T-helper 2 cell treated with Interferon-gamma antibody and Interleukin-4, amounts not matched to agents 5 μg/mL and 100 μg/mL, for 36 hours (primary cell): ENCODE results near the gene CMTM2.

Source experiments
- DNase-seq: peaks from one replicate; pipeline ENCODE4 v3.0.0; 2021; ENCODE audit warnings: low spot score
- H3K27ac Mint-ChIP-seq: one replicate; pipeline ENCODE4 v1.8.0; 2021; ENCODE audit warnings: mild to moderate bottlenecking, mixed read lengths
- H3K27me3 Mint-ChIP-seq: one replicate; pipeline ENCODE4 v1.8.0; 2021; ENCODE audit warnings: low read depth, mixed read lengths
- H3K36me3 Mint-ChIP-seq: one replicate; pipeline ENCODE4 v1.8.0; 2021; ENCODE audit warnings: low read depth, mixed read lengths
- H3K4me1 Mint-ChIP-seq: one replicate; pipeline ENCODE4 v1.8.0; 2021; ENCODE audit warnings: low read depth, mixed read lengths
- H3K4me3 Mint-ChIP-seq: one replicate; pipeline ENCODE4 v1.8.0; 2022; ENCODE audit warnings: mild to moderate bottlenecking, moderate library complexity, mixed read lengths
- H3K9me3 Mint-ChIP-seq: one replicate; pipeline ENCODE4 v1.8.0; 2021; ENCODE audit warnings: mixed read lengths

The CMTM2 gene

GRCh38 chr16:66578651-66579531 is at the start of gene CMTM2:
Gene CMTM2 (plus strand): TSS chr16:66579463. CDS start chr16:66579608, 145 bp downstream.
- no peak within 1 kb of the TSS for H3K27ac Mint-ChIP-seq
- no peaks in the 10 kb centered on the region for H3K9me3 Mint-ChIP-seq

GRCh38 chr16:66529475-66529874 is 49.8 kb upstream of the CMTM2 start:
- Mint-ChIP-seq H3K36me3 (peaks cover 25% of the 10 kb centered on the region), H3K4me1 (peaks cover 38% of the 10 kb centered on the region), H3K4me3 (no peak overlapping the region), H3K27me3 (no peaks in the 10 kb centered on the region), H3K9me3 (no peaks in the 10 kb centered on the region), H3K27ac (no peak overlapping the region)
- DNase-seq, result no peak

More at GRCh38 chr16:66578651-66579531, at the start of gene CMTM2:
- H3K4me3 Mint-ChIP-seq, result peak within 1 kb of the TSS; percentile 21
- no peak for DNase-seq
- peaks cover 25% of the 10 kb centered on the region for H3K36me3 Mint-ChIP-seq
- H3K4me1 Mint-ChIP-seq, result peaks cover 10% of the 10 kb centered on the region
- peaks cover 30% of the 10 kb centered on the region for H3K27me3 Mint-ChIP-seq

GRCh38 chr16:66534376-66534799 is 44.9 kb upstream of the CMTM2 start:
- Mint-ChIP-seq H3K36me3 (peaks cover 34% of the 10 kb centered on the region), H3K27ac (no peak overlapping the region), H3K4me3 (no peak overlapping the region), H3K27me3 (no peaks in the 10 kb centered on the region), H3K9me3 (no peaks in the 10 kb centered on the region), H3K4me1 (peaks cover 11% of the 10 kb centered on the region)
- no peak for DNase-seq

- Mint-ChIP-seq H3K4me1 (peaks cover 14% of the 10 kb centered on the region), H3K27me3 (no peaks in the 10 kb centered on the region), H3K4me3 (no peak overlapping the region), H3K27ac (no peak overlapping the region), H3K36me3 (peaks cover 28% of the 10 kb centered on the region), H3K9me3 (no peaks in the 10 kb centered on the region)
- no peak for DNase-seq
Observed at GRCh38 chr16:66536525-66536924, 42.7 kb upstream of the CMTM2 start.

- Mint-ChIP-seq H3K27me3 (no peaks in the 10 kb centered on the region), H3K4me3 (no peak overlapping the region), H3K36me3 (peaks cover 28% of the 10 kb centered on the region), H3K27ac (no peak overlapping the region), H3K9me3 (no peaks in the 10 kb centered on the region), H3K4me1 (peaks cover 16% of the 10 kb centered on the region)
- DNase-seq, result no peak
Observed at GRCh38 chr16:66537236-66537635, 42.0 kb upstream of the CMTM2 start.

- H3K4me3 Mint-ChIP-seq, result peak overlapping the region; percentile 27
- peaks cover 29% of the 10 kb centered on the region for H3K36me3 Mint-ChIP-seq
- H3K9me3 Mint-ChIP-seq, result no peaks in the 10 kb centered on the region
- H3K4me1 Mint-ChIP-seq, result peaks cover 19% of the 10 kb centered on the region
- no peaks in the 10 kb centered on the region for H3K27me3 Mint-ChIP-seq
- peak overlapping the region; percentile 64 for H3K27ac Mint-ChIP-seq
- DNase-seq, result no peak
Observed at GRCh38 chr16:66538910-66539309, 40.4 kb upstream of the CMTM2 start.

- H3K4me1 Mint-ChIP-seq, result peaks cover 22% of the 10 kb centered on the region
- peak overlapping the region; percentile 10 for H3K4me3 Mint-ChIP-seq
- H3K27ac Mint-ChIP-seq, result no peak overlapping the region
- DNase-seq, result no peak
- peaks cover 29% of the 10 kb centered on the region for H3K36me3 Mint-ChIP-seq
- H3K27me3 Mint-ChIP-seq, result no peaks in the 10 kb centered on the region
- no peaks in the 10 kb centered on the region for H3K9me3 Mint-ChIP-seq
Observed at GRCh38 chr16:66539623-66540469, 39.4 kb upstream of the CMTM2 start.

- no peak overlapping the region for H3K27ac Mint-ChIP-seq
- no peak overlapping the region for H3K4me3 Mint-ChIP-seq
- no peaks in the 10 kb centered on the region for H3K9me3 Mint-ChIP-seq
- DNase-seq, result no peak
- H3K4me1 Mint-ChIP-seq, result peaks cover 22% of the 10 kb centered on the region
- peaks cover 21% of the 10 kb centered on the region for H3K36me3 Mint-ChIP-seq
- H3K27me3 Mint-ChIP-seq, result no peaks in the 10 kb centered on the region
Observed at GRCh38 chr16:66541388-66542355, 37.6 kb upstream of the CMTM2 start.

GRCh38 chr16:66542396-66542795 is 36.9 kb upstream of the CMTM2 start:
- no peak for DNase-seq
- no peaks in the 10 kb centered on the region for H3K27me3 Mint-ChIP-seq
- peaks cover 27% of the 10 kb centered on the region for H3K4me1 Mint-ChIP-seq
- H3K9me3 Mint-ChIP-seq, result no peaks in the 10 kb centered on the region
- H3K4me3 Mint-ChIP-seq, result no peak overlapping the region
- peaks cover 21% of the 10 kb centered on the region for H3K36me3 Mint-ChIP-seq
- no peak overlapping the region for H3K27ac Mint-ChIP-seq

- no peak overlapping the region for H3K27ac Mint-ChIP-seq
- no peaks in the 10 kb centered on the region for H3K9me3 Mint-ChIP-seq
- H3K36me3 Mint-ChIP-seq, result peaks cover 19% of the 10 kb centered on the region
- no peak overlapping the region for H3K4me3 Mint-ChIP-seq
- peaks cover 37% of the 10 kb centered on the region for H3K4me1 Mint-ChIP-seq
- no peaks in the 10 kb centered on the region for H3K27me3 Mint-ChIP-seq
- no peak for DNase-seq
Observed at GRCh38 chr16:66543541-66543940, 35.7 kb upstream of the CMTM2 start.

GRCh38 chr16:66544016-66544757 is 35.1 kb upstream of the CMTM2 start:
- no peak for DNase-seq
- peaks cover 15% of the 10 kb centered on the region for H3K36me3 Mint-ChIP-seq
- H3K27me3 Mint-ChIP-seq, result no peaks in the 10 kb centered on the region
- peak overlapping the region; percentile 16 for H3K27ac Mint-ChIP-seq
- no peak overlapping the region for H3K4me3 Mint-ChIP-seq
- H3K4me1 Mint-ChIP-seq, result peaks cover 42% of the 10 kb centered on the region
- H3K9me3 Mint-ChIP-seq, result no peaks in the 10 kb centered on the region

- no peak for DNase-seq
- no peak overlapping the region for H3K4me3 Mint-ChIP-seq
Observed at GRCh38 chr16:66547101-66547989, 31.9 kb upstream of the CMTM2 start.

More at GRCh38 chr16:66547101-66547989, 31.9 kb upstream of the CMTM2 start:
- Mint-ChIP-seq H3K36me3 (peaks cover 11% of the 10 kb centered on the region), H3K4me1 (peaks cover 42% of the 10 kb centered on the region), H3K27ac (peak overlapping the region; percentile 38), H3K27me3 (no peaks in the 10 kb centered on the region), H3K9me3 (no peaks in the 10 kb centered on the region)
